Loucy (cell line): ENCODE results near the gene EPB41L2.

Experiments used
- H2AFZ ChIP-seq: fragments of 200-600 bp; sonication (generic); 2 replicates; pipeline ENCODE4 v1.6.0; 2016; ENCODE audit warnings: antibody characterized with exemption, mild to moderate bottlenecking, low read length, moderate library complexity
- H3F3A ChIP-seq: fragments of 200-600 bp; 2 replicates; pipeline ENCODE4 v1.6.0; 2016; ENCODE audit warnings: antibody characterized with exemption, low read depth, mild to moderate bottlenecking
- H3K27me3 ChIP-seq: fragments of 200-600 bp; sonication (generic); 2 replicates; pipeline ENCODE4 v1.6.1; 2014; ENCODE audit warnings: low read length, mild to moderate bottlenecking; ENCODE audit not compliant: insufficient read depth, poor library complexity, severe bottlenecking
- H3K36me3 ChIP-seq: fragments of 200-600 bp; sonication (generic); 2 replicates; pipeline ENCODE4 v1.6.1; 2016; ENCODE audit warnings: low read length; ENCODE audit not compliant: insufficient read depth
- H3K4me1 ChIP-seq: fragments of 200-600 bp; sonication (generic); 2 replicates; pipeline ENCODE4 v1.5.1; 2014; ENCODE audit warnings: low read length, mild to moderate bottlenecking; ENCODE audit not compliant: insufficient read depth, poor library complexity, severe bottlenecking
- H3K4me2 ChIP-seq: fragments of 200-600 bp; sonication (generic); 2 replicates; pipeline ENCODE4 v1.6.0; 2014; ENCODE audit warnings: antibody characterized with exemption, low read length, low read depth, mild to moderate bottlenecking; ENCODE audit not compliant: poor library complexity, severe bottlenecking
- H3K4me3 ChIP-seq: fragments of 200-600 bp; sonication (generic); 2 replicates; pipeline ENCODE4 v1.5.1; 2014; ENCODE audit warnings: low read length, mild to moderate bottlenecking, mixed read lengths; ENCODE audit not compliant: poor library complexity, severe bottlenecking
- H3K79me2 ChIP-seq: fragments of 200-600 bp; sonication (generic); 2 replicates; pipeline ENCODE4 v1.6.1; 2014; ENCODE audit warnings: low read length; ENCODE audit not compliant: insufficient read depth
- H3K9ac ChIP-seq: fragments of 200-600 bp; sonication (generic); 2 replicates; pipeline ENCODE4 v1.6.0; 2014; ENCODE audit warnings: mild to moderate bottlenecking, low read depth, low read length, moderate library complexity; ENCODE audit not compliant: poor library complexity, severe bottlenecking
- H3K9me2 ChIP-seq: fragments of 200-600 bp; sonication (generic); replicated peaks from 2 replicates; pipeline ENCODE4 v1.6.1; 2016; ENCODE audit warnings: low read depth, low read length, mixed read lengths
- H3K9me3 ChIP-seq: fragments of 200-600 bp; sonication (generic); 2 replicates; pipeline ENCODE4 v1.6.1; 2014; ENCODE audit warnings: mild to moderate bottlenecking, antibody characterized with exemption, low read length, low read depth; ENCODE audit not compliant: insufficient read depth
- H4K20me1 ChIP-seq: fragments of 200-600 bp; sonication (generic); 2 replicates; pipeline ENCODE4 v1.6.0; 2014; ENCODE audit warnings: antibody characterized with exemption, low read length, mild to moderate bottlenecking; ENCODE audit not compliant: insufficient read depth, poor library complexity, severe bottlenecking
- EZH2phosphoT487 ChIP-seq: fragments of 200-600 bp; IDR thresholded peaks from 2 replicates; pipeline ENCODE4 v1.6.1; 2018; ENCODE audit warnings: antibody characterized with exemption, mild to moderate bottlenecking, moderate library complexity, borderline replicate concordance
- TF ChIP-seq, protein P1 (sequence below): fragments of 200-600 bp; sonication (generic); conservative IDR thresholded peaks from 2 replicates; pipeline ENCODE4 v1.5.1; 2014; ENCODE audit warnings: mild to moderate bottlenecking, antibody characterized with exemption, low read length

Gene EPB41L2

DNA sequence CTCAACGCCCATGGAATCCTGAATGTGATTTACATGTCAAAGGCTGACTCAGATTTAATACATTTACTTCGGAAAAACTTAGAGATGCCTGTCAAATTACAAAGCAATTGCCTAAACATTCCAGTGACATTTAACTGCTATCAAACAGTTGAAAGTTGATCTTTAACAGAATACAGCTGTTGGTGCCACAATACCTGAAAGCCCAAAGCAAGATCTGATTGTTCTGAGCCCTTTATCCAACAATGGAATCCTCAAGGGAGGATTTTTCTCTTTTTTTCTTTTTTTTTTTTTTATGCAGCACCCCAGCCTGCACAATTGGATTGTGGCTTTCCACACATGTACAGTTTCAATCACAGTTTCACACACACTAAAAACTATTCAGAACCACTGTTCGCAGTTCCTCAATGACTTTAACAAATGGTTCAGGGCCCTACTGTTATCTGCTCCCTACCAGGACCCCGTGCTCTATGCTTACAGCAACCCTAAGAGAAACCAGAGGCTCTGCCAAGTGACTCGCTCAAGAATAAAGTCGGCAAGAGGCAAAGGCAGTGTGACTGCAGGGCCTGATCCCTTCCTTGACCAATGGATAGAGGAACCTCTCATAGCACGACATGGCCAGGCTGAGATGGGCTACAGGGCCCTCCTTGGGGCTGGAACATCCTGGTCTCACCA is 33.3 kb downstream of the EPB41L2 start:
- H3K36me3 ChIP-seq = no peaks in the 10 kb centered on the region
- no peaks in the 10 kb centered on the region for H3K9me3 ChIP-seq
- H4K20me1 ChIP-seq = peaks cover 4% of the 10 kb centered on the region
- H3K9ac ChIP-seq = no peak overlapping the region
- H3K4me3 ChIP-seq = no peak overlapping the region
- peaks cover 97% of the 10 kb centered on the region for H3K79me2 ChIP-seq
- H3K27me3 ChIP-seq = no peaks in the 10 kb centered on the region
- no peak overlapping the region for H3K4me2 ChIP-seq
- H2AFZ ChIP-seq = no peak overlapping the region
- H3F3A ChIP-seq = no peaks in the 10 kb centered on the region
- H3K9me2 ChIP-seq = no peaks in the 10 kb centered on the region
- TF ChIP-seq EZH2phosphoT487 = no peak
- TF ChIP-seq, protein P1, sequence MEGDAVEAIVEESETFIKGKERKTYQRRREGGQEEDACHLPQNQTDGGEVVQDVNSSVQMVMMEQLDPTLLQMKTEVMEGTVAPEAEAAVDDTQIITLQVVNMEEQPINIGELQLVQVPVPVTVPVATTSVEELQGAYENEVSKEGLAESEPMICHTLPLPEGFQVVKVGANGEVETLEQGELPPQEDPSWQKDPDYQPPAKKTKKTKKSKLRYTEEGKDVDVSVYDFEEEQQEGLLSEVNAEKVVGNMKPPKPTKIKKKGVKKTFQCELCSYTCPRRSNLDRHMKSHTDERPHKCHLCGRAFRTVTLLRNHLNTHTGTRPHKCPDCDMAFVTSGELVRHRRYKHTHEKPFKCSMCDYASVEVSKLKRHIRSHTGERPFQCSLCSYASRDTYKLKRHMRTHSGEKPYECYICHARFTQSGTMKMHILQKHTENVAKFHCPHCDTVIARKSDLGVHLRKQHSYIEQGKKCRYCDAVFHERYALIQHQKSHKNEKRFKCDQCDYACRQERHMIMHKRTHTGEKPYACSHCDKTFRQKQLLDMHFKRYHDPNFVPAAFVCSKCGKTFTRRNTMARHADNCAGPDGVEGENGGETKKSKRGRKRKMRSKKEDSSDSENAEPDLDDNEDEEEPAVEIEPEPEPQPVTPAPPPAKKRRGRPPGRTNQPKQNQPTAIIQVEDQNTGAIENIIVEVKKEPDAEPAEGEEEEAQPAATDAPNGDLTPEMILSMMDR = no peak
- peaks cover 23% of the 10 kb centered on the region for H3K4me1 ChIP-seq

DNA sequence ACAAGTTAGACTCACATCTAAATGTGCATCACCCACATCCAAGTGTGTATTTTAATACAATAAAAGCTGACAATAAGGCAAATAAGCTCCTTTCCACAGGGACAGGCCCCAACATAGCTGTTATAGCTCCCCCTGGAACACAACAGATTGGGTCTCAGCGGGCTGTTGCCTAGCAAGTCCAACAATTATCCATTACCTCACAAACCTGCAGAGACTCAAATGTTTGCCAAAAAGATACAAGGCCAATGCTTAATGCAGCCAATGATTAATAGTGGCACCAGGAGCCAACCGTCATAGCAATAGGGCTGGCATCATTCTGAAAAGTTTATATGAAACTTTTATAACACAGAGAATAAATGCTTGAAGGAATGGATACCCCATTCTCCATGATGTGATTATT is 35.7 kb downstream of the EPB41L2 start:
- no peaks in the 10 kb centered on the region for H3K27me3 ChIP-seq
- no peaks in the 10 kb centered on the region for H3F3A ChIP-seq
- H3K9me2 ChIP-seq = no peaks in the 10 kb centered on the region
- H2AFZ ChIP-seq = no peak overlapping the region
- TF ChIP-seq EZH2phosphoT487 = no peak
- TF ChIP-seq, protein P1 = no peak
- peaks cover 94% of the 10 kb centered on the region for H3K79me2 ChIP-seq
- no peak overlapping the region for H3K4me3 ChIP-seq
- H3K36me3 ChIP-seq = peaks cover 5% of the 10 kb centered on the region
- peaks cover 14% of the 10 kb centered on the region for H3K4me1 ChIP-seq
- H4K20me1 ChIP-seq = no peaks in the 10 kb centered on the region
- no peaks in the 10 kb centered on the region for H3K9me3 ChIP-seq
- no peak overlapping the region for H3K4me2 ChIP-seq
- no peak overlapping the region for H3K9ac ChIP-seq

GRCh38 chr6:131026243-131026642 is 36.8 kb downstream of the EPB41L2 start:
- Histone ChIP-seq H2AFZ (no peak overlapping the region), H3K9ac (no peak overlapping the region), H3F3A (no peaks in the 10 kb centered on the region), H3K36me3 (peaks cover 7% of the 10 kb centered on the region), H3K9me2 (no peaks in the 10 kb centered on the region), H3K27me3 (no peaks in the 10 kb centered on the region), H4K20me1 (no peaks in the 10 kb centered on the region), H3K4me3 (no peak overlapping the region), H3K79me2 (peaks cover 94% of the 10 kb centered on the region), H3K9me3 (no peaks in the 10 kb centered on the region), H3K4me1 (peaks cover 6% of the 10 kb centered on the region), H3K4me2 (no peak overlapping the region)
- TF ChIP-seq EZH2phosphoT487 = no peak
- TF ChIP-seq, protein P1 = no peak
